ENCODE measurements around the gene NFATC2. TPM values are rescaled to one million over a fixed set of nuclear protein-coding genes. Genes with fewer than 3 reads are reported as not detected.
A peak's percentile ranks its signal among the peaks of the same experiment; 100 is the strongest.
"Not testable (repeated sequence)": the region's sequence is repeated elsewhere in the genome, so short reads cannot be mapped to it uniquely, and the experiment has no call there.

NFATC2 gene
- total and polyA plus RNA-seq, 4 donors, result 2.5 to 4.6 (median 3.0) TPM

GRCh38 chr20:51542033-51542570 lies 417 bp downstream of the NFATC2 start:
- 15% methylated on average over 29 of the region's 29 CpGs for WGBS (ENCODE audit: insufficient coverage)
- H3K27ac ChIP-seq (ENCODE audit: low read depth, low read length), result peak overlapping the region; percentile 84
- peak overlapping the region; percentile 5 for H3K4me3 ChIP-seq (ENCODE audit: low read depth, low read length)

GRCh38 chr20:51541189-51542032 lies 1.1 kb downstream of the NFATC2 start:
- H3K4me1 ChIP-seq (ENCODE audit: control insufficient read depth, insufficient read depth, low read length), result peaks cover 21% of the 10 kb centered on the region
- DNase-seq (ENCODE audit: low read depth in 4 of 6, low spot score in 6 of 6), result peak in 2 of 6 donors; percentile 16 to 86
- WGBS (ENCODE audit: insufficient coverage), result 56% methylated on average over 10 of the region's 13 CpGs
- peak overlapping the region; percentile 5 for H3K4me3 ChIP-seq (ENCODE audit: low read depth, low read length)
- H3K27ac ChIP-seq (ENCODE audit: low read depth, low read length), result peak overlapping the region; percentile 84
- peaks cover 25% of the 10 kb centered on the region for H3K27me3 ChIP-seq (ENCODE audit: control insufficient read depth, insufficient read depth, low read length)
- H3K36me3 ChIP-seq (ENCODE audit: control insufficient read depth, insufficient read depth, low read length), result no peaks in the 10 kb centered on the region
- H3K9me3 ChIP-seq (ENCODE audit: control insufficient read depth, insufficient read depth, low read length), result no peaks in the 10 kb centered on the region

More at GRCh38 chr20:51542033-51542570, 417 bp downstream of the NFATC2 start:
- Histone ChIP-seq H3K27me3 (ENCODE audit: control insufficient read depth, insufficient read depth, low read length) (peaks cover 25% of the 10 kb centered on the region), H3K36me3 (ENCODE audit: control insufficient read depth, insufficient read depth, low read length) (no peaks in the 10 kb centered on the region), H3K4me1 (ENCODE audit: control insufficient read depth, insufficient read depth, low read length) (peaks cover 21% of the 10 kb centered on the region), H3K9me3 (ENCODE audit: control insufficient read depth, insufficient read depth, low read length) (no peaks in the 10 kb centered on the region)
- DNase-seq (ENCODE audit: low read depth in 4 of 6, low spot score in 6 of 6), result no peak

- Histone ChIP-seq H3K36me3 (ENCODE audit: control insufficient read depth, insufficient read depth, low read length) (no peaks in the 10 kb centered on the region), H3K9me3 (ENCODE audit: control insufficient read depth, insufficient read depth, low read length) (no peaks in the 10 kb centered on the region), H3K27ac (ENCODE audit: low read depth, low read length) (peak overlapping the region; percentile 84), H3K4me3 (ENCODE audit: low read depth, low read length) (no peak overlapping the region), H3K4me1 (ENCODE audit: control insufficient read depth, insufficient read depth, low read length) (peaks cover 21% of the 10 kb centered on the region), H3K27me3 (ENCODE audit: control insufficient read depth, insufficient read depth, low read length) (peaks cover 25% of the 10 kb centered on the region)
- 76% methylated on average over 4 of the region's 6 CpGs for WGBS (ENCODE audit: insufficient coverage)
- DNase-seq (ENCODE audit: low read depth in 4 of 6, low spot score in 6 of 6), result no peak
These were observed 1.9 kb downstream of the NFATC2 start for GRCh38 chr20:51540580-51540979.

- H3K27ac ChIP-seq (ENCODE audit: low read depth, low read length); H3K36me3 ChIP-seq (ENCODE audit: control insufficient read depth, insufficient read depth, low read length); DNase-seq (ENCODE audit: low read depth in 4 of 6, low spot score in 6 of 6); H3K4me3 ChIP-seq (ENCODE audit: low read depth, low read length); H3K9me3 ChIP-seq (ENCODE audit: control insufficient read depth, insufficient read depth, low read length): not testable (repeated sequence)
- peaks cover 25% of the 10 kb centered on the region for H3K27me3 ChIP-seq (ENCODE audit: control insufficient read depth, insufficient read depth, low read length)
- H3K4me1 ChIP-seq (ENCODE audit: control insufficient read depth, insufficient read depth, low read length), result peaks cover 21% of the 10 kb centered on the region
- WGBS (ENCODE audit: insufficient coverage), result 90% methylated on average over 2 of the region's 7 CpGs
These were observed 2.4 kb downstream of the NFATC2 start for GRCh38 chr20:51540074-51540473.

GRCh38 chr20:51536116-51537069 lies 6.1 kb downstream of the NFATC2 start:
- DNase-seq (ENCODE audit: low read depth in 4 of 6, low spot score in 6 of 6), result peak in 1 of 6 donors; percentile 71
- Histone ChIP-seq H3K27me3 (ENCODE audit: control insufficient read depth, insufficient read depth, low read length) (no peaks in the 10 kb centered on the region), H3K9me3 (ENCODE audit: control insufficient read depth, insufficient read depth, low read length) (no peaks in the 10 kb centered on the region), H3K4me1 (ENCODE audit: control insufficient read depth, insufficient read depth, low read length) (peaks cover 21% of the 10 kb centered on the region), H3K4me3 (ENCODE audit: low read depth, low read length) (no peak overlapping the region), H3K27ac (ENCODE audit: low read depth, low read length) (no peak overlapping the region), H3K36me3 (ENCODE audit: control insufficient read depth, insufficient read depth, low read length) (no peaks in the 10 kb centered on the region)
- 52% methylated on average over 3 of the region's 6 CpGs for WGBS (ENCODE audit: insufficient coverage)

- Histone ChIP-seq H3K27ac (ENCODE audit: low read depth, low read length) (no peak overlapping the region), H3K4me3 (ENCODE audit: low read depth, low read length) (no peak overlapping the region), H3K27me3 (ENCODE audit: control insufficient read depth, insufficient read depth, low read length) (no peaks in the 10 kb centered on the region), H3K4me1 (ENCODE audit: control insufficient read depth, insufficient read depth, low read length) (peaks cover 15% of the 10 kb centered on the region), H3K36me3 (ENCODE audit: control insufficient read depth, insufficient read depth, low read length) (no peaks in the 10 kb centered on the region), H3K9me3 (ENCODE audit: control insufficient read depth, insufficient read depth, low read length) (no peaks in the 10 kb centered on the region)
- WGBS (ENCODE audit: insufficient coverage), result 78% methylated on average over 1 of the region's 2 CpGs
- no peak for DNase-seq (ENCODE audit: low read depth in 4 of 6, low spot score in 6 of 6)
These were observed 6.8 kb downstream of the NFATC2 start for GRCh38 chr20:51535674-51536073.

GRCh38 chr20:51535075-51535386 lies 7.5 kb downstream of the NFATC2 start:
- H3K27ac ChIP-seq (ENCODE audit: low read depth, low read length), result no peak overlapping the region
- WGBS (ENCODE audit: insufficient coverage), result 90% methylated on average over 3 of the region's 4 CpGs
- H3K36me3 ChIP-seq (ENCODE audit: control insufficient read depth, insufficient read depth, low read length), result no peaks in the 10 kb centered on the region
- H3K4me3 ChIP-seq (ENCODE audit: low read depth, low read length), result no peak overlapping the region
- H3K9me3 ChIP-seq (ENCODE audit: control insufficient read depth, insufficient read depth, low read length), result no peaks in the 10 kb centered on the region
- H3K27me3 ChIP-seq (ENCODE audit: control insufficient read depth, insufficient read depth, low read length), result no peaks in the 10 kb centered on the region
- no peak for DNase-seq (ENCODE audit: low read depth in 4 of 6, low spot score in 6 of 6)
- peaks cover 15% of the 10 kb centered on the region for H3K4me1 ChIP-seq (ENCODE audit: control insufficient read depth, insufficient read depth, low read length)

GRCh38 chr20:51533291-51534172 lies 9.0 kb downstream of the NFATC2 start:
- no peak for DNase-seq (ENCODE audit: low read depth in 4 of 6, low spot score in 6 of 6)
- no peak overlapping the region for H3K27ac ChIP-seq (ENCODE audit: low read depth, low read length)
- peaks cover 15% of the 10 kb centered on the region for H3K4me1 ChIP-seq (ENCODE audit: control insufficient read depth, insufficient read depth, low read length)

More at GRCh38 chr20:51533291-51534172, 9.0 kb downstream of the NFATC2 start:
- Histone ChIP-seq H3K4me3 (ENCODE audit: low read depth, low read length) (no peak overlapping the region), H3K9me3 (ENCODE audit: control insufficient read depth, insufficient read depth, low read length) (no peaks in the 10 kb centered on the region), H3K27me3 (ENCODE audit: control insufficient read depth, insufficient read depth, low read length) (no peaks in the 10 kb centered on the region), H3K36me3 (ENCODE audit: control insufficient read depth, insufficient read depth, low read length) (no peaks in the 10 kb centered on the region)
- 85% methylated on average over 15 of the region's 19 CpGs for WGBS (ENCODE audit: insufficient coverage)
